CD14-positive monocyte (primary cell): ENCODE results near the gene BCAS2. TPM values are rescaled to one million over a fixed set of nuclear protein-coding genes. Genes with fewer than 3 reads are reported as not detected.

Experiments used
- DNase-seq, 3 donors: peaks; one replicate each; pipeline ENCODE4 v3.0.0-alpha.2; 2011 to 2022
- H2AFZ ChIP-seq: 2 replicates; pipeline ENCODE4 v1.6.0; 2012; ENCODE audit warnings: mild to moderate bottlenecking, low read depth, low read length, inconsistent platforms; ENCODE audit not compliant: insufficient read depth, poor library complexity, severe bottlenecking
- H3K27ac ChIP-seq, 2 donors: 1 replicate in 1 of 2; 2 replicates in 1 of 2; pipeline ENCODE4 v1.5.1; 2012 to 2013; ENCODE audit warnings: low read length in 2 of 2, control low read depth in 1 of 2, inconsistent platforms in 1 of 2, low read depth in 1 of 2, mild to moderate bottlenecking in 1 of 2
- H3K27me3 ChIP-seq, 2 donors: one replicate each; pipeline versions ENCODE4 v1.6.0 to v1.6.1; 2011 to 2013; ENCODE audit warnings: low read length in 2 of 2; ENCODE audit not compliant: control insufficient read depth in 2 of 2, insufficient read depth in 2 of 2
- H3K36me3 ChIP-seq, 2 donors: replicated peaks in 1 of 2; 1 replicate in 1 of 2; 2 replicates in 1 of 2; pipeline versions ENCODE4 v1.5.1 to v1.6.1; 2012 to 2013; ENCODE audit warnings: low read length in 2 of 2, control low read depth in 1 of 2, inconsistent platforms in 1 of 2, mild to moderate bottlenecking in 1 of 2; ENCODE audit not compliant: insufficient read depth in 2 of 2, control insufficient read depth in 1 of 2
- H3K4me1 ChIP-seq, 2 donors: 1 replicate in 1 of 2; 2 replicates in 1 of 2; pipeline versions ENCODE4 v1.5.1 to v1.6.1; 2012 to 2013; ENCODE audit warnings: low read length in 2 of 2, control low read depth in 1 of 2, inconsistent platforms in 1 of 2, mild to moderate bottlenecking in 1 of 2, moderate library complexity in 1 of 2; ENCODE audit not compliant: insufficient read depth in 2 of 2, control insufficient read depth in 1 of 2
- H3K4me2 ChIP-seq: replicated peaks from 2 replicates; pipeline ENCODE3; 2012; ENCODE audit warnings: low read length, moderate library complexity, mild to moderate bottlenecking; ENCODE audit not compliant: poor library complexity, severe bottlenecking; ENCODE audit errors: extremely low read depth
- H3K4me3 ChIP-seq, 3 experiments: fragments of 200-600 bp in 1 of 3; sonication (generic) in 1 of 3; replicated peaks in 1 of 3; 1 replicate in 2 of 3; 2 replicates in 1 of 3; pipeline ENCODE4 v1.5.1; 2011 to 2013; ENCODE audit warnings: low read length in 3 of 3, mild to moderate bottlenecking in 3 of 3, control low read depth in 2 of 3, low read depth in 2 of 3, inconsistent platforms in 1 of 3, moderate library complexity in 1 of 3
- H3K79me2 ChIP-seq: 2 replicates; pipeline ENCODE4 v1.6.0; 2012; ENCODE audit warnings: mild to moderate bottlenecking, control low read depth, inconsistent platforms, low read length, moderate library complexity; ENCODE audit not compliant: insufficient read depth
- H3K9ac ChIP-seq: 2 replicates; pipeline ENCODE4 v1.6.0; 2017; ENCODE audit warnings: low read length, mild to moderate bottlenecking; ENCODE audit not compliant: insufficient read depth, poor library complexity, severe bottlenecking
- H3K9me3 ChIP-seq, 2 donors: replicated peaks in 1 of 2; 1 replicate in 1 of 2; 2 replicates in 1 of 2; pipeline versions ENCODE4 v1.5.1 to v1.6.1; 2012 to 2013; ENCODE audit warnings: low read length in 2 of 2, control low read depth in 1 of 2; ENCODE audit not compliant: control insufficient read depth in 1 of 2, insufficient read depth in 1 of 2
- H4K20me1 ChIP-seq: 2 replicates; pipeline ENCODE4 v1.6.0; 2012; ENCODE audit warnings: mild to moderate bottlenecking, low read length, control low read depth, moderate library complexity; ENCODE audit not compliant: insufficient read depth
- H3K27ac Mint-ChIP-seq, 7 donors: one replicate each; pipeline ENCODE4 v1.8.0; 2020; ENCODE audit warnings: mild to moderate bottlenecking in 7 of 7, mixed read lengths in 7 of 7, moderate library complexity in 6 of 7, inconsistent platforms in 2 of 7
- H3K27me3 Mint-ChIP-seq, 3 donors: one replicate each; pipeline ENCODE4 v1.8.0; 2021 to 2022; ENCODE audit warnings: low read depth in 3 of 3, mild to moderate bottlenecking in 3 of 3, mixed read lengths in 3 of 3, moderate library complexity in 3 of 3, inconsistent platforms in 1 of 3
- H3K36me3 Mint-ChIP-seq, 2 donors: one replicate each; pipeline ENCODE4 v1.8.0; 2020; ENCODE audit warnings: mixed read lengths in 2 of 2, inconsistent platforms in 1 of 2, mild to moderate bottlenecking in 1 of 2
- H3K4me1 Mint-ChIP-seq: one replicate; pipeline ENCODE4 v1.8.0; 2020; ENCODE audit warnings: mild to moderate bottlenecking, mixed read lengths
- H3K4me3 Mint-ChIP-seq, 2 donors: one replicate each; pipeline ENCODE4 v1.8.0; 2020; ENCODE audit warnings: mild to moderate bottlenecking in 2 of 2, mixed read lengths in 2 of 2, moderate library complexity in 1 of 2
- H3K9me3 Mint-ChIP-seq, 7 donors: one replicate each; pipeline ENCODE4 v1.8.0; 2020 to 2022; ENCODE audit warnings: mixed read lengths in 7 of 7, mild to moderate bottlenecking in 6 of 7, moderate library complexity in 6 of 7, inconsistent platforms in 2 of 7
- CTCF ChIP-seq: fragments of 200-600 bp; IDR thresholded peaks from one replicate; pipeline ENCODE4 v1.8.0; 2022; ENCODE audit warnings: antibody characterized with exemption, mild to moderate bottlenecking
- WGBS: methylation state at CpG from one replicate; pipeline ENCODE4 v1.1.5; 2013; ENCODE audit warnings: missing lambda C conversion rate; ENCODE audit not compliant: insufficient coverage; 5-methylcytosine and 5-hydroxymethylcytosine counted together
- intact Hi-C, 2 donors: fragments of 100-400 bp; cut with micrococcal nuclease; formaldehyde crosslinking; loops; one replicate each; pipeline versions ENCODE4 v1.15.0 to v1.15.1; 2023
- polyA plus RNA-seq, 3 donors: library from polyadenylated mRNA; depleted of rRNA in 1 of 3; unstranded in 2 of 3; stranded (reverse) in 1 of 3; fragments of 300-500 nt in 2 of 3; fragments of >200 nt in 1 of 3; fragmentation: Illumina TruSeq in 2 of 3; gene quantifications; 1 replicate in 2 of 3; 2 replicates in 1 of 3; pipeline ENCODE4 v1.2.3, GENCODE V29; 2012 to 2021

The BCAS2 gene
- polyA plus RNA-seq, 3 donors = 22.1 to 55.7 (median 47.6) TPM

- H3K4me3 Mint-ChIP-seq = no peak overlapping the region
- Histone ChIP-seq H3K4me2 (no peak overlapping the region), H3K4me1 (no peaks in the 10 kb centered on the region), H3K27me3 (no peaks in the 10 kb centered on the region), H4K20me1 (no peaks in the 10 kb centered on the region), H3K27ac (no peak overlapping the region), H3K36me3 (no peaks in the 10 kb centered on the region), H3K9me3 (no peaks in the 10 kb centered on the region), H3K4me3 (no peak overlapping the region), H3K9ac (no peak overlapping the region), H3K79me2 (no peaks in the 10 kb centered on the region), H2AFZ (no peak overlapping the region)
- WGBS = no CpG with 5 or more reads among the region's 2 CpGs
- peaks cover 0 to 3% (median 0%) of the 10 kb centered on the region in 7 donors for H3K9me3 Mint-ChIP-seq
- intact Hi-C loops = no loop called here
- no peaks in the 10 kb centered on the region for H3K36me3 Mint-ChIP-seq
- H3K27ac Mint-ChIP-seq = no peak overlapping the region
- no peaks in the 10 kb centered on the region for H3K4me1 Mint-ChIP-seq
- peaks cover 0 to 3% (median 2%) of the 10 kb centered on the region in 3 donors for H3K27me3 Mint-ChIP-seq
- DNase-seq = no peak
- no peak for TF ChIP-seq CTCF
These were observed 51.2 kb downstream of the BCAS2 start for GRCh38 chr1:114530224-114530623.

- Mint-ChIP-seq H3K36me3 (no peaks in the 10 kb centered on the region), H3K27ac (no peak overlapping the region), H3K9me3 (no peaks in the 10 kb centered on the region), H3K4me3 (no peak overlapping the region), H3K4me1 (no peaks in the 10 kb centered on the region), H3K27me3 (peaks cover 2 to 7% (median 5%) of the 10 kb centered on the region in 3 donors)
- no peak overlapping the region for H3K9ac ChIP-seq
- no peaks in the 10 kb centered on the region for H3K79me2 ChIP-seq
- H3K4me2 ChIP-seq = no peak overlapping the region
- H2AFZ ChIP-seq = no peak overlapping the region
- H3K27ac ChIP-seq = no peak overlapping the region
- H3K36me3 ChIP-seq = no peaks in the 10 kb centered on the region
- no peak for TF ChIP-seq CTCF
- intact Hi-C loops = no loop called here
- H3K4me3 ChIP-seq = no peak overlapping the region
- no peaks in the 10 kb centered on the region for H3K4me1 ChIP-seq
- H3K9me3 ChIP-seq = no peaks in the 10 kb centered on the region
- H4K20me1 ChIP-seq = no peaks in the 10 kb centered on the region
- DNase-seq = no peak
- H3K27me3 ChIP-seq = peaks cover 0 to 2% of the 10 kb centered on the region in 2 donors
These were observed 56.5 kb downstream of the BCAS2 start for GRCh38 chr1:114524944-114525343.
